ENCODE data around the gene JADE3. TPM values are rescaled to one million over a fixed set of nuclear protein-coding genes. Genes with fewer than 3 reads are reported as not detected.

JADE3 gene
- total RNA-seq, 1 donor from 2014 or later: 7.4 TPM

GRCh38 chrX:47093248-47093647 is 181.0 kb downstream of the JADE3 start:
- intact Hi-C loops (cut with DNase I): no loop called here
- DNase-seq (ENCODE audit: low spot score) (no peak), ATAC-seq (no peak)

GRCh38 chrX:47093860-47094259 is 181.6 kb downstream of the JADE3 start:
- no peak for ATAC-seq
- intact Hi-C loops (cut with DNase I): no loop called here

GRCh38 chrX:47097018-47097417 is 184.8 kb downstream of the JADE3 start:
- ATAC-seq: no peak
- intact Hi-C loops (cut with DNase I): no loop called here
- no peak for DNase-seq (ENCODE audit: low spot score)

More at GRCh38 chrX:47093860-47094259, 181.6 kb downstream of the JADE3 start:
- no peak for DNase-seq (ENCODE audit: low spot score)

- intact Hi-C loops (cut with DNase I): no loop called here
- no peak for DNase-seq (ENCODE audit: low spot score)
These were observed 186.3 kb downstream of the JADE3 start for GRCh38 chrX:47098338-47099094.

GRCh38 chrX:47101206-47101605 is 189.0 kb downstream of the JADE3 start:
- DNase-seq (ENCODE audit: low spot score) (no peak), ATAC-seq (no peak)
- intact Hi-C loops (cut with DNase I): no loop called here

More at GRCh38 chrX:47098338-47099094, 186.3 kb downstream of the JADE3 start:
- ATAC-seq: no peak

Other genes starting within 250 kb of the JADE3 start
- gene SLC9A7, start 153.3 kb upstream of the JADE3 start, total RNA-seq: 6.5 TPM
- gene RP2, start 75.4 kb upstream of the JADE3 start, total RNA-seq: 11.3 TPM
- gene RGN, start 166.0 kb downstream of the JADE3 start, total RNA-seq: 6.0 TPM
- 29.5 TPM for gene NDUFB11, start 232.3 kb downstream of the JADE3 start, total RNA-seq
- gene RBM10, start 232.8 kb downstream of the JADE3 start, total RNA-seq: 27.4 TPM

All from sciatic nerve (tissue), 2 donors.